ENCODE results near the gene SLC5A2.
"Not testable (repeated sequence)": the region's sequence is repeated elsewhere in the genome, so short reads cannot be mapped to it uniquely, and the experiment has no call there.

SLC5A2 gene

DNA sequence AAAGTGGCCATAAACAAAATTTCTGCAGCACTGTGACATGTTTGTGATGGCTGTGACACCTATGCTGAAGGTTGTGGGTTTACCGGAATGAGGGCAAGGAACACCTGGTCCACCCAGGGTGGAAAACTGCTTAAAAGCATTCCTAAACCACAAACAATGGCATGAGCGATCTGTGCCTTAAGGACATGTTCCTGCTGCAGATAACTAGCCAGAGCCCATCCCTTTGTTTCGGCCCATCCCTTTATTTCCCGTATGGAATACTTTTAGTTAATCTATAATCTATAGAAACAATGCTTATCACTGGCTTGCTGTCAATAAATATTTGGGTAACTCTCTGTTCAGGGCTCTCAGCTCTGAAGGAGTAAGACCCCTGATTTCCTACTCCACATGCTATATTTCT lies 56.8 kb downstream of the SLC5A2 start:
- H3K4me3 ChIP-seq (ENCODE audit: low read depth, low read length); DNase-seq (ENCODE audit: low read depth): not testable (repeated sequence)

Data from skeletal muscle cell (primary cell).